Activated CD8-positive, alpha-beta memory T cell treated with anti-CD3 and anti-CD28 coated beads, Interleukin-2, amount 50 U/mL, for 24 hours (primary cell): ENCODE results near the gene SLC7A9.
"Not testable (repeated sequence)": the region's sequence is repeated elsewhere in the genome, so short reads cannot be mapped to it uniquely, and the experiment has no call there.

Experiments
- DNase-seq: peaks from one replicate; pipeline ENCODE4 v3.0.0-alpha.2; 2020; ENCODE audit errors: extremely low read depth

The SLC7A9 gene

GRCh38 chr19:32885255-32885654, 15.7 kb upstream of the SLC7A9 start:
- not testable (repeated sequence) for DNase-seq

GRCh38 chr19:32881766-32882165, 12.2 kb upstream of the SLC7A9 start:
- no peak for DNase-seq

- no peak for DNase-seq
Observed at GRCh38 chr19:32880622-32881021, 11.1 kb upstream of the SLC7A9 start.

- no peak for DNase-seq
Observed at GRCh38 chr19:32879741-32880140, 10.2 kb upstream of the SLC7A9 start.

GRCh38 chr19:32878988-32879387, 9.4 kb upstream of the SLC7A9 start:
- no peak for DNase-seq

- no peak for DNase-seq
Observed at GRCh38 chr19:32877977-32878745, 8.6 kb upstream of the SLC7A9 start.

GRCh38 chr19:32877323-32877912, 7.9 kb upstream of the SLC7A9 start:
- no peak for DNase-seq

- DNase-seq, result no peak
Observed at GRCh38 chr19:32876919-32877285, 7.3 kb upstream of the SLC7A9 start.

GRCh38 chr19:32876236-32876918, 6.8 kb upstream of the SLC7A9 start:
- DNase-seq, result no peak

- no peak for DNase-seq
Observed at GRCh38 chr19:32875428-32875827, 5.9 kb upstream of the SLC7A9 start.

- no peak for DNase-seq
Observed at GRCh38 chr19:32874605-32875004, 5.0 kb upstream of the SLC7A9 start.

- DNase-seq, result no peak
Observed at GRCh38 chr19:32873247-32873959, 3.8 kb upstream of the SLC7A9 start.

GRCh38 chr19:32872391-32872790, 2.8 kb upstream of the SLC7A9 start:
- no peak for DNase-seq

GRCh38 chr19:32870981-32871451, 1.4 kb upstream of the SLC7A9 start:
- no peak for DNase-seq

- DNase-seq, result no peak
Observed at GRCh38 chr19:32869966-32870573, 503 bp upstream of the SLC7A9 start.

GRCh38 chr19:32868206-32868950, 1.2 kb downstream of the SLC7A9 start:
- DNase-seq, result no peak

- not testable (repeated sequence) for DNase-seq
Observed at GRCh38 chr19:32867436-32867835, 2.1 kb downstream of the SLC7A9 start.

GRCh38 chr19:32866564-32867265, 2.9 kb downstream of the SLC7A9 start:
- DNase-seq, result no peak

GRCh38 chr19:32866061-32866460, 3.5 kb downstream of the SLC7A9 start:
- no peak for DNase-seq

GRCh38 chr19:32865326-32865725, 4.2 kb downstream of the SLC7A9 start:
- no peak for DNase-seq
